Ishikawa (cell line): ENCODE data around the gene GNRH2.

Experiments
- CEBPB ChIP-seq: IDR thresholded peaks from 2 replicates; pipeline ENCODE4 v1.6.1; 2012
- CREB1 ChIP-seq: IDR thresholded peaks from 2 replicates; pipeline ENCODE4 v1.6.1; 2012; ENCODE audit warnings: low read depth
- EGR1 ChIP-seq: IDR thresholded peaks from 2 replicates; pipeline ENCODE4 v1.6.1; 2012
- EP300 ChIP-seq: IDR thresholded peaks from 2 replicates; pipeline ENCODE4 v1.6.1; 2012; ENCODE audit warnings: borderline replicate concordance
- FOXM1 ChIP-seq: IDR thresholded peaks from 2 replicates; pipeline ENCODE4 v1.6.1; 2012; ENCODE audit warnings: low read depth, borderline replicate concordance
- MAX ChIP-seq: IDR thresholded peaks from 2 replicates; pipeline ENCODE4 v1.6.1; 2012
- NFIC ChIP-seq: IDR thresholded peaks from 2 replicates; pipeline ENCODE4 v1.6.1; 2012
- RAD21 ChIP-seq: IDR thresholded peaks from 2 replicates; pipeline ENCODE4 v1.6.1; 2012; ENCODE audit warnings: low read depth
- TAF1 ChIP-seq: IDR thresholded peaks from 2 replicates; pipeline ENCODE4 v1.6.1; 2012; ENCODE audit warnings: low read depth, mild to moderate bottlenecking
- TCF12 ChIP-seq: IDR thresholded peaks from 2 replicates; pipeline ENCODE4 v1.6.1; 2012; ENCODE audit warnings: low read depth
- TEAD4 ChIP-seq: IDR thresholded peaks from 2 replicates; pipeline ENCODE4 v1.6.1; 2012
- USF1 ChIP-seq: IDR thresholded peaks from 2 replicates; pipeline ENCODE4 v1.6.1; 2012
- YY1 ChIP-seq: IDR thresholded peaks from 2 replicates; pipeline ENCODE4 v1.6.1; 2012; ENCODE audit warnings: low read depth
- ZBTB7A ChIP-seq: IDR thresholded peaks from 2 replicates; pipeline ENCODE4 v1.6.1; 2012; ENCODE audit warnings: low read depth
- TF ChIP-seq, protein P1 (sequence below): IDR thresholded peaks from 2 replicates; pipeline ENCODE4 v1.6.1; 2012; ENCODE audit warnings: low read depth, mild to moderate bottlenecking

Gene GNRH2

DNA sequence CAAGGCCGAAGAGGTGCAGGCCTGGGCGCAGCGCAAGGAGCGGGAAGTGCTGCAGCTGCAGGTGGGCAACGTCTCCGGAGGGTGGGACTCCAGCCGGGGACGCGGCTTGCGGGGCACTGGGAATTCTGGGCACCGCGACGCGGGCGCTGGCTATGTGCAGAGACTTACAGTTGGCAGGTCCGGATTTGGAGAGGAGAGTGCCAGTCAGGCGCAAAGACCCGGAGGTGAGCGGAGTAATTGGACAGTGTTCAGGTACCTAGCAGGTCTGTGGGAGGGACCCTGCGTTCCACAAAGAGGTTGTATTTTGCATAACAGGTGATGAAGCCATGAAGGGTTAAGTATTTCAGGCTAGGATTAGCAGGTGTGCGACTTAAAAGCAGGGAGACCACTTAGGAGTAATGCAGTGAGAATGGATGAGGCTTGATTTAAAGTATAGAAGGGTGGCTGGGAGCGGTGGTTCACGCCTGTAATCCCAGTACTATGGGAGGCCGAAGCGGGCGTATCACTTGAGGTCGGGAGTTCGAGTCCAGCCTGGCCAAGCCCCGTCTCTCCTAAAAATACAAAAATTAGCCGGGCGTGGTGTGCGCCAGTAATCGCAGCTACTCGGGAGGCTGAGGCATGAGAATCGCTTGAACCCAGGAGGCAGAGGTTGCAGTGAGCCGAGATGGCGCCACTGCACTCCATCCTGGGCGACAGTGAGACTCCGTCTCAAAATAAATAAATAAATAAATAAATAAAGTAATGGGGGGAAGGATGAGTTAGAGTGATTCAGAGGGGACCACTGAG is 3.4 kb downstream of the GNRH2 start:
- TF ChIP-seq RAD21 = no peak
- no peak for TF ChIP-seq CEBPB
- TF ChIP-seq CREB1 = no peak
- TF ChIP-seq FOXM1 = no peak
- TF ChIP-seq TAF1 = no peak
- TF ChIP-seq EGR1 = no peak
- TF ChIP-seq YY1 = no peak
- TF ChIP-seq TEAD4 = no peak
- TF ChIP-seq ZBTB7A = no peak
- TF ChIP-seq EP300 = no peak
- TF ChIP-seq USF1 = no peak
- TF ChIP-seq, protein P1, sequence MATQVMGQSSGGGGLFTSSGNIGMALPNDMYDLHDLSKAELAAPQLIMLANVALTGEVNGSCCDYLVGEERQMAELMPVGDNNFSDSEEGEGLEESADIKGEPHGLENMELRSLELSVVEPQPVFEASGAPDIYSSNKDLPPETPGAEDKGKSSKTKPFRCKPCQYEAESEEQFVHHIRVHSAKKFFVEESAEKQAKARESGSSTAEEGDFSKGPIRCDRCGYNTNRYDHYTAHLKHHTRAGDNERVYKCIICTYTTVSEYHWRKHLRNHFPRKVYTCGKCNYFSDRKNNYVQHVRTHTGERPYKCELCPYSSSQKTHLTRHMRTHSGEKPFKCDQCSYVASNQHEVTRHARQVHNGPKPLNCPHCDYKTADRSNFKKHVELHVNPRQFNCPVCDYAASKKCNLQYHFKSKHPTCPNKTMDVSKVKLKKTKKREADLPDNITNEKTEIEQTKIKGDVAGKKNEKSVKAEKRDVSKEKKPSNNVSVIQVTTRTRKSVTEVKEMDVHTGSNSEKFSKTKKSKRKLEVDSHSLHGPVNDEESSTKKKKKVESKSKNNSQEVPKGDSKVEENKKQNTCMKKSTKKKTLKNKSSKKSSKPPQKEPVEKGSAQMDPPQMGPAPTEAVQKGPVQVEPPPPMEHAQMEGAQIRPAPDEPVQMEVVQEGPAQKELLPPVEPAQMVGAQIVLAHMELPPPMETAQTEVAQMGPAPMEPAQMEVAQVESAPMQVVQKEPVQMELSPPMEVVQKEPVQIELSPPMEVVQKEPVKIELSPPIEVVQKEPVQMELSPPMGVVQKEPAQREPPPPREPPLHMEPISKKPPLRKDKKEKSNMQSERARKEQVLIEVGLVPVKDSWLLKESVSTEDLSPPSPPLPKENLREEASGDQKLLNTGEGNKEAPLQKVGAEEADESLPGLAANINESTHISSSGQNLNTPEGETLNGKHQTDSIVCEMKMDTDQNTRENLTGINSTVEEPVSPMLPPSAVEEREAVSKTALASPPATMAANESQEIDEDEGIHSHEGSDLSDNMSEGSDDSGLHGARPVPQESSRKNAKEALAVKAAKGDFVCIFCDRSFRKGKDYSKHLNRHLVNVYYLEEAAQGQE = no peak
- no peak for TF ChIP-seq NFIC
- no peak for TF ChIP-seq MAX
- TF ChIP-seq TCF12 = no peak

DNA sequence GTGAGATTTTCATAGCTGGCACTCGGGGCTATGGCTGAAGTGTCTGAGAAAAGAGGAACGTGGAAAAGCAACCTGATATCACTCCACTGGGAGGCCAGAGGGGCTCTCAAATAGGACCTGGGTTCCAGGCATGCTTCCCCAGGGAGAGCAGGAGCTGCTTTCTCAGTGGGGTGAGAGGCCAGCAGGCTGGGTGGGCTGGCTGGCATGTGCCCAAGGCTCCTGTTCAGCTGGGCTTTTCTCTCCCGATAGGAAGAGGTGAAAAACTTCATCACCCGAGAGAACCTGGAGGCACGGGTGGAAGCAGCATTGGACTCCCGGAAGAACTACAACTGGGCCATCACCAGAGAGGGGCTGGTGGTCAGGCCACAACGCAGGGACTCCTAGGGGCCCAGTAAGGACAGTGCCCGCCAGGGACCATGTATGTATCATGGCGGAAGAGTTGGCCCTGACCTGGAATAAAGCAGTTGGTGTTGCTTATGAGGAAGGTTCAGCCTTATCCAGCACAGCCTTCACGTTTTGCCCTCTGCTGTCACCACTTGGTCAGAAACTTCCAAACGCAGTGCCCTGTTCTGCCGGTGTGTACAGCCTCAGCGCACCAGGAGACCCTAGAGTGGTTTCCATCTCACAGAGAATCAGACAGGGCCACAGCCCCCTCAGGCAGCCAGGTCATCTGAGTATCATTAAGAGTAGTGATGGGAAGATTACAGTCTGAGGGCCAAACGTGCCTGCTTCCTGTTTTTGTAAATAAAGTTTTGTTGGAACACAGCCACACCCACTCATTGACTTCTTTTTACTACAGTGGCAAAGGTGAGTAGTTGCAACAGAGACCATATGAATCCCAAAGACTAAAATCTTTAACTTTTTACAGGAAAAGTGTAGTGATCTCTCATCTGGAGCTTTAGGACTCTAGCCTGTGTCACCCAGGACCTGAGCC is 4.3 kb downstream of the GNRH2 start:
- no peak for TF ChIP-seq YY1
- TF ChIP-seq NFIC = no peak
- TF ChIP-seq CEBPB = no peak
- no peak for TF ChIP-seq TAF1
- no peak for TF ChIP-seq TEAD4
- TF ChIP-seq ZBTB7A = no peak
- no peak for TF ChIP-seq USF1
- TF ChIP-seq MAX = no peak
- TF ChIP-seq RAD21 = no peak
- no peak for TF ChIP-seq EGR1
- no peak for TF ChIP-seq FOXM1
- TF ChIP-seq CREB1 = no peak
- TF ChIP-seq EP300 = no peak
- TF ChIP-seq TCF12 = no peak

- TF ChIP-seq CREB1 (no peak), TAF1 (no peak), USF1 (no peak), NFIC (no peak), TCF12 (no peak), RAD21 (no peak), FOXM1 (no peak), MAX (no peak), CEBPB (no peak), TEAD4 (no peak), ZBTB7A (no peak), EGR1 (no peak)
- TF ChIP-seq, protein P1 = no peak
These were observed 8.1 kb downstream of the GNRH2 start for GRCh38 chr20:3051385-3052019.

- TF ChIP-seq TCF12 = no peak
- no peak for TF ChIP-seq EGR1
- TF ChIP-seq FOXM1 = no peak
- TF ChIP-seq NFIC = no peak
- no peak for TF ChIP-seq ZBTB7A
- TF ChIP-seq, protein P1 = no peak
- TF ChIP-seq YY1 = no peak
- TF ChIP-seq EP300 = no peak
- no peak for TF ChIP-seq RAD21
- TF ChIP-seq TEAD4 = no peak
- TF ChIP-seq TAF1 = no peak
- no peak for TF ChIP-seq CEBPB
- TF ChIP-seq MAX = no peak
- TF ChIP-seq USF1 = no peak
- no peak for TF ChIP-seq CREB1
These were observed 16.1 kb downstream of the GNRH2 start for GRCh38 chr20:3059489-3059888.
